HL-60/S4 treated with retinoic acid at 250 ng/mL for 4 days and 3 days (cell line): ENCODE measurements around the gene NOX4.

ENCODE experiments used
- in situ Hi-C: fragments of 300-500 bp; cut with MboI; formaldehyde crosslinking; loops from 2 replicates; pipeline ENCODE4 v1.7.0; 2022; ENCODE audit warnings: low sequenced_read_pairs

NOX4 gene

DNA sequence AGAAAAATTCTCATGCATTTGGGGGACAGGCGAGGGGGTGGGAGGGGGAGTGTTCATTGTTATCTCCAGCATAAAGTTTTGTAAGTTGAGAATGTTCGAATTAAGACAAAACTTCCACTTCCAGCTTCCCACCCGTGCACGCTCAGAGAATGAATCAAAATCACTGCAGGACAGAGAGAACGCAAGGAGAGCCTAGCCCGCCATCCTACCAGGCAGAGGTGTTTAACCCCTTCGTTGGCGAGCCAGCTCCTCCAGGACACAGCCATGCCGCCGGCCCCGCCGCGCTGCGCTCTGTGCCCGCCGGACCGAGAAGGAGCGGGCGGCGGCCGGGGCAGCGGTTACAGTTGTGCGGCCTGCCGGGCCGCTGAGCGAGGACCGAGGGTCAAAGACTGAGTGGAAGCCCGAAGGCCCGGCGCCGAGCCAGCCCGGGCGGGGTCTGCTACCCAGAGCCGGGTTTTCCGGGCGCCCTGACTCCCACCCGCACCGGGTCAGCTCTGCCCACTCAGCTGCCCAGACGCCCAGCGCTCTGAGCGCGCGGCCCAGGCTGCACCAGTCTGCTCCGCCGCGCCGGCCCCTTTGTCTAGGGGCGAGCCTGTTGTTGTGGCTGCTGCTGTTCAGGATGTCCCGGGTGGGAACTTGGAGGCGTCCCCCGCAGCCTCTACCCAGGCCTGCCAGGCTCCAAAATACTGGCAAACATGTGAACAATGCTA lies at the start of gene NOX4:
TSS of gene NOX4 (minus strand) at position 395 of the 710 bp plus-strand sequence. CDS start at position 266, 129 bp downstream.
- in situ Hi-C loops: no loop called here

DNA sequence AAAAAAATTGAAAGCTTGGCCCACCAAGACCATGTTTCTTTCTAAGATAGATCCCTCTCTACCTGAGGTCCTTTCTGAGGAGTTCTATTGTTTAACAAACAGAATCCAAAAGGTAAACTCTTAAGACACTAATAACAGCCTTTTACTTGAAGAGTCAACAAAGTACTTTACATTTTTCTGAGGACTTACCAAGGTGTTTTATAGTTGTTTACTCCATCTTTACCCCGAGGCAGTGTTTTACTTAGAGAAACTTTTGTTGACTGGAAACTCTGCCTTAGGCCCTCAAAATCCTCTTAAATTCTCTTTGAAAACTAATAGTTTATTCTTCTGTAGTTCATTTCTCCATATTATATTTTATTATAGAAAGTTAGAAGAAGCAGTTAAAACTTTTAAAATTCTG lies 49.7 kb upstream of the NOX4 start:
- in situ Hi-C loops: no loop called here

DNA sequence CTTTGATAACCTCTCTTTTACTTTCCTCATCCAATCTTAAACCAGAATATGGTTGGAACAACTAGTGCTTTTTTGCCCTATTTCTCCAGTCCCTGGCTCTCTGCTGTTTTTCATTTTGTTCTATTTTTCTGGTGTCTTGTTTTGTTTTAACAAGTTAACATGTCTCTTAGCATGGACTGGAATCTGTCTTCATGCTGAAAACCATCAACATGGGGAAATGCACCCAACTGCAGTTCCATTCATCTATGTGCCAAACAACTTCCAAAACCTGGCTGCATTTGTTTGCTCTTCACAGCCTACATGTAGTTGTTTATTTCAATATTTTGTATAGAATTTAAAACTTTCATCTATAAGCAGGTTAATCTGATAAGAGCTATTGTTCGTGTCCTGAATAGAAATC lies 46.8 kb upstream of the NOX4 start:
- in situ Hi-C loops: no loop called here

DNA sequence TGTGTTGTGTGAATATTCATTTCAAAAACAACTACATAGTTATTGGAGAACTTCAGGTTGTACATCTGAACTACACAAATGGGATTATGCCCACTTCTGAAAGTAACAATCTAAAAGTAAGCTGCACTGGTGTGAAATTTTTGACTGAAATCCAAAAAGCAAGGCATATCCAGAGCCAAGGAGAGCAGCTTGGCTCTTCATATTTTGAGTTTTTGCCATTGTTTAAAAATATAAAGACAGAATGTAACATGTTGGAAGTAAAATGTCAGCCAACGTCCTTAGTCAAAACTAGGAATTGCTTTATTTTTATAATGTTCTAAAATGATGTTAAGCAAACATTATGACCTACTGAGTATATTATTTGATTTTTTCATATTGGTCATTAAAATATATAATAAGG lies 45.8 kb upstream of the NOX4 start:
- in situ Hi-C loops: no loop called here

DNA sequence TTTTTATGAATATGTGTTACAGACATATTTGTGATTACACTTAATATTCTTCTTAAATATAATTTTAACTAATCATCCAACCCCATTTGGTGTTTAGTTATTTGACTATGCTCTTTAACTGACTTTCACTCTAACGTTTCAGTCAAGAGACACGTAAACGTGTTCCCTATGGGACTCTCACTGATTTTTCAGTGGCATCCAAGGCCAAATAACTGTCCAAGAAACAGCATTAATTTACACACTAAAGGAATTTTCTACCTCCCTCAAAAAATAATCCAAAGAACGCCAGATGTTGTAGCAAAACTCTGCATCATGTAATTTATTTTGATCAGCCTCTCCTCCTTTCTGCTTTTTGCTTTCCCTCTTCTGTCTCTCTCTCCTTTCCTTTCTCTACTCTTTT lies 44.0 kb upstream of the NOX4 start:
- in situ Hi-C loops: no loop called here

DNA sequence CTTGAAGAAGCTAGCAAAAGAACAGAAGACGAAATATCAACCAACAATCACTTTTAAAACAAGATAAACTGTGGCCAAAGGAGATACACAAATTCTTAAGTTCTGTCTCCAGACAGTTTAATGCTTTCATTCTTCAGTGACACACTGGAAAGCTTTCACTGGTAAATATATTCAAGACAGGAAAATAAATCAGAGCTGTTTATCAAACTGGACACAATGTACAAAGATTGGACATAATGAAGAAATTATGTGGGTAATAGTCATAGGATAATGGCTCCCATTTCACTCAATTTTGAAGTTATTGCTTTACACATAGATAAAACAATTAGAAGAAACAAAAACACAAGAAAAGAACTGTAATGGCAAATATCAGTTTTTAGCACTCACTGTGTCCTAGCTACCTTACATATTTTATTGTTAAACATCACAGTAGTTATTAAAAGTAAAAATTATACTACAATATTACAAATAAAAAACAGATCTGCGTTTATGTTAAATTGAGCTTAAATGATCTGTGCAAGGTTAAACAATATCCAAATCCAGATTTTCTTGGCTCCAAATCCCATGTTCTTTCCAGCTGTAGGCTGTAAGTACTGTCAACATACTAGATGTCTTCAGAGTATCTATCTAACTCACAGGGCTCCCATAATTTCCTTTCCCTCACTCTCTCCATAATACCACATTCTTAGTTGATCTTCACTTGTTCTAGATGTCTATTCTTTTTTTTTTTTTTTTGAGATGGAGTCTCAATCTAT lies 38.6 kb upstream of the NOX4 start:
- in situ Hi-C loops: no loop called here

GRCh38 chr11:89521792-89522191 lies 30.6 kb upstream of the NOX4 start:
- in situ Hi-C loops: no loop called here

GRCh38 chr11:89521294-89521693 lies 30.1 kb upstream of the NOX4 start:
- in situ Hi-C loops: no loop called here

GRCh38 chr11:89516496-89516895 lies 25.3 kb upstream of the NOX4 start:
- in situ Hi-C loops: no loop called here

GRCh38 chr11:89508544-89508943 lies 17.4 kb upstream of the NOX4 start:
- in situ Hi-C loops: no loop called here

DNA sequence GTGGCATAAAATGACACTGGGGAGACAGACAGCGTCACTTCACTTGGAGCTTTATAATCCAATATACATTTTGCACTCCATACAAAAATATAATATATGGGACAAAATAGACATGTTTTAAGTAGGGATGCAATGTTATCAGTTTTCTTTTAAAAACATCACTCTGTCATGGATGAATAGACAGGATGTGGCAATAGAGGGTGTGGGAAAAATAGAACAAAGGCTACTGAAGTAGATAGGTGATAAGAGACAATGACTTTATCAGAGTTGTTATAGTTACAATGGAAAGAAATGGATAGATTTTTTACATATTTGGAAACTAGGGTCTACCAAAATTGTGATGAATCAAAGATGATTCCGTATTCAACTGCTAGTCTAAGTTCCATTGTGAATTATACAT lies 13.1 kb upstream of the NOX4 start:
- in situ Hi-C loops: no loop called here

DNA sequence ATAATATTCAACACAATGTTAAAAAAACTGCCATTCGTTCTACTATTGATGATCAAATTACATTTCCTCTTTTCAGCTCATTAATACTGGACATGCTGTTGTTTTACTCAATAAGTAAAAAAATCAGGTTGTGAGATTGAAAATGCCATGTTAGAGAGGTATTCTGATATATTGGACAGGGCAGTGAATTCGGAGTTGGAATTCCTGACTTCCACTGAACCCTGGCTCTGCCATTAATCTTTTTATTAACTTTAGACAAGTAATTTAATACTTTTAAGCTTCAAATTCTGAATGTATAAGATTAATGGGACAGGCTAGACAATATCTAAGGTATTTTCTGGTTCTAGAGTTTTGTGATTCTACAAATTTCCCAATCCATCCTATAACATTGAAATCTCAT lies 12.2 kb upstream of the NOX4 start:
- in situ Hi-C loops: no loop called here

GRCh38 chr11:89502301-89502700 lies 11.1 kb upstream of the NOX4 start:
- in situ Hi-C loops: no loop called here

DNA sequence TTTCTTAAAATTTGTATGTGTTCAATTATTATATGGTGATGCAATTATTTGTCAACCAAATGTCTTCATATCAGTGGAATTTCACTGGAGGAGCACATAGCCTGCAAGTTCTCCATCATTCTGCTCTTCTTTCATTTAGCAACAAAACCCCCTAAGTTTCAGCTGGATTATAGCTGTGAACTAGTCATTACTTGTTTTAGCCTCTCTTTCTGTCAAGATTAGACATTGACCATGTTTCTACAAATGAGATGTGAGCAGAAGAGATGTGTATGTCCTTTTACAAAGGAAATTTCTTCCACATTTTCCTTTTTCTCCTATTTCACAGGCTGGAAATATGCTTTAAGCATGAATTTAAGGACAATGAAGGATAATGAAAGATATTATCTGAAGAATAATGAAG lies 9.2 kb upstream of the NOX4 start:
- in situ Hi-C loops: no loop called here

- in situ Hi-C loops: no loop called here
These were observed 7.8 kb upstream of the NOX4 start for GRCh38 chr11:89498845-89499448.

DNA sequence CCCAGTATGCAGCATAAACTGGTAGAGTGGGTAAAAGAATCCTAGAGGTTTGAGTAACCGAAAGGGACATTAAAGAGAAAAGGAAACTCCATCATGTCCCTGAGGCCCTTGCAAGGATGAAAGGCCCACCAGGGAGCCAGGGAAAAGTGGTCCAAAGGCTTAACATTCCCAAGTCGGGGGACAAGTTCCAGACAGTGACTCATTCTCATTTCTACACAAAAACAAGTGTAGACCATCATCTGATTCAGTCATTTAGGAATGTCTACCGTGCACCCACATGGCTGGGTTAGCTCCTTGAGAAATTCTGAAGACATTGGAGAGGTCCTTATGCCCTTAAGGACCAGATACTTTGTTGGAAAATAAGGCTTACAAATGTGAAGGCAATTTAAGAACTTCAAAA lies 4.8 kb upstream of the NOX4 start:
- in situ Hi-C loops: no loop called here

GRCh38 chr11:89493431-89493830 lies 2.3 kb upstream of the NOX4 start:
- in situ Hi-C loops: no loop called here

- in situ Hi-C loops: no loop called here
These were observed 584 bp downstream of the NOX4 start for GRCh38 chr11:89490602-89490980.

DNA sequence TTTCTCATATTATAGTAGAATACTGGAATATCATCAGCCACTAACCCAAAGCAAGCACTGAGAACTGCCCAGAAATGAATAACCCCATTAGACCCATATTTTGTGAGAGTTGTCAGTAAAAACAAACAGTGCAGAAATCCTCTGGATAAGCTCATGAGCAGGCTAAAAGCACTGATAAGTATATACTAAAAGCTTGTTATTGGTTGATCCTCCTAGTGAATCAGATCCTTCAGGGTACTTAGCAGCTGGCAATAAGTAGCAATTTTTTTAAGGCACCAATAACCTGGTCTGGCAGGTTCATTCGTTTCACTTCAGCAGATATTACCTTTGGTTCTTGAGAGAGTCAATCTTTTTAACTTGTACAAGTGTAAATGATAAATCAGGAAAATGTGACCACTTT lies 1.2 kb downstream of the NOX4 start:
- in situ Hi-C loops: no loop called here

- in situ Hi-C loops: no loop called here
These were observed 4.2 kb downstream of the NOX4 start for GRCh38 chr11:89487016-89487415.

GRCh38 chr11:89484896-89485295 lies 6.3 kb downstream of the NOX4 start:
- in situ Hi-C loops: no loop called here

- in situ Hi-C loops: no loop called here
These were observed 14.0 kb downstream of the NOX4 start for GRCh38 chr11:89477175-89477574.
